Stimulated activated CD8-positive, alpha-beta memory T cell treated with anti-CD3 and anti-CD28 coated beads, Interleukin-15, amount 100 ng/mL, for 24 hours (primary cell): ENCODE results near the gene ZNF808.
"Not testable (repeated sequence)": the region's sequence is repeated elsewhere in the genome, so short reads cannot be mapped to it uniquely, and the experiment has no call there.

ENCODE experiments used
- DNase-seq: peaks from one replicate; pipeline ENCODE4 v3.0.0-alpha.2; 2020; ENCODE audit warnings: low read depth

ZNF808 gene

GRCh38 chr19:52527134-52527955 is at the start of gene ZNF808:
Gene ZNF808, plus strand, starts transcription at chr19:52527668. Its CDS starts 15,617 bp downstream, at chr19:52543285.
- peak; percentile 96 for DNase-seq

- DNase-seq: not testable (repeated sequence)
These were observed 43.2 kb upstream of the ZNF808 start for GRCh38 chr19:52484111-52484743.

- DNase-seq: not testable (repeated sequence)
These were observed 42.4 kb upstream of the ZNF808 start for GRCh38 chr19:52485064-52485463.

GRCh38 chr19:52485561-52486240 is 41.8 kb upstream of the ZNF808 start:
- not testable (repeated sequence) for DNase-seq

GRCh38 chr19:52492201-52492993 is 35.1 kb upstream of the ZNF808 start:
- no peak for DNase-seq

GRCh38 chr19:52492994-52493470 is 34.4 kb upstream of the ZNF808 start:
- no peak for DNase-seq

- DNase-seq: no peak
These were observed 33.0 kb upstream of the ZNF808 start for GRCh38 chr19:52494518-52494917.

GRCh38 chr19:52498571-52498970 is 28.9 kb upstream of the ZNF808 start:
- DNase-seq: no peak

GRCh38 chr19:52500474-52500873 is 27.0 kb upstream of the ZNF808 start:
- not testable (repeated sequence) for DNase-seq

- not testable (repeated sequence) for DNase-seq
These were observed 26.5 kb upstream of the ZNF808 start for GRCh38 chr19:52500991-52501390.

GRCh38 chr19:52507266-52507665 is 20.2 kb upstream of the ZNF808 start:
- no peak for DNase-seq

GRCh38 chr19:52516191-52516590 is 11.3 kb upstream of the ZNF808 start:
- no peak for DNase-seq

GRCh38 chr19:52518646-52519045 is 8.8 kb upstream of the ZNF808 start:
- no peak for DNase-seq

- not testable (repeated sequence) for DNase-seq
These were observed 8.3 kb upstream of the ZNF808 start for GRCh38 chr19:52519175-52519574.

- DNase-seq: no peak
These were observed 7.5 kb upstream of the ZNF808 start for GRCh38 chr19:52520013-52520412.

GRCh38 chr19:52522551-52522950 is 4.9 kb upstream of the ZNF808 start:
- DNase-seq: no peak

GRCh38 chr19:52524086-52524485 is 3.4 kb upstream of the ZNF808 start:
- DNase-seq: no peak

GRCh38 chr19:52527956-52528351 is 486 bp downstream of the ZNF808 start:
- no peak for DNase-seq

- no peak for DNase-seq
These were observed 5.0 kb downstream of the ZNF808 start for GRCh38 chr19:52532480-52532879.

- no peak for DNase-seq
These were observed 6.4 kb downstream of the ZNF808 start for GRCh38 chr19:52533901-52534300.

GRCh38 chr19:52535385-52535770 is 7.9 kb downstream of the ZNF808 start:
- DNase-seq: not testable (repeated sequence)
